ENCODE data around the gene TSHZ1. TPM values are rescaled to one million over a fixed set of nuclear protein-coding genes. Genes with fewer than 3 reads are reported as not detected.
A peak's percentile ranks its signal among the peaks of the same experiment; 100 is the strongest.

Gene TSHZ1
- total RNA-seq, 2 donors from 2014 or later: 1.1 to 1.7 TPM

GRCh38 chr18:75173125-75173432 is 37.5 kb upstream of the TSHZ1 start:
- no peak overlapping the region for H3K9ac ChIP-seq (ENCODE audit: extremely low read depth, low read length, poor library complexity, severe bottlenecking)
- H3K9me3 Mint-ChIP-seq: no peaks in the 10 kb centered on the region
- H3K4me3 ChIP-seq (ENCODE audit: low read length): no peak overlapping the region
- no peaks in the 10 kb centered on the region for H3K4me1 ChIP-seq (ENCODE audit: control insufficient read depth, insufficient read depth, low read length)
- 50 to 73% methylated on average over 2 to 5 of the region's 5 CpGs for WGBS, 2 experiments (ENCODE audit: insufficient coverage in 1 of 2, insufficient read length in 1 of 2)
- H3K9me3 ChIP-seq (ENCODE audit: control insufficient read depth, low read length): no peaks in the 10 kb centered on the region
- H3K4me3 Mint-ChIP-seq: no peak overlapping the region
- peak; percentile 45 for DNase-seq
- no peaks in the 10 kb centered on the region for H3K36me3 ChIP-seq (ENCODE audit: control insufficient read depth, insufficient read depth, low read length)
- H3K27me3 Mint-ChIP-seq (ENCODE audit: insufficient read depth): peaks cover 4% of the 10 kb centered on the region
- no peaks in the 10 kb centered on the region for H3K27me3 ChIP-seq (ENCODE audit: control insufficient read depth, insufficient read depth, low read length, poor library complexity, severe bottlenecking)
- peak; percentile 42 for TF ChIP-seq CTCF (conservative IDR thresholded peaks at IDR 0.05)
- H3K4me1 Mint-ChIP-seq: peaks cover 9% of the 10 kb centered on the region
- H3K27ac Mint-ChIP-seq: no peak overlapping the region
- H3K36me3 Mint-ChIP-seq (ENCODE audit: low read depth): no peaks in the 10 kb centered on the region
- H3K27ac ChIP-seq (ENCODE audit: low read depth, low read length): no peak overlapping the region

GRCh38 chr18:75173738-75174137 is 36.9 kb upstream of the TSHZ1 start:
- Mint-ChIP-seq H3K9me3 (no peaks in the 10 kb centered on the region), H3K4me1 (peaks cover 9% of the 10 kb centered on the region), H3K4me3 (no peak overlapping the region), H3K27me3 (ENCODE audit: insufficient read depth) (peaks cover 4% of the 10 kb centered on the region), H3K27ac (no peak overlapping the region), H3K36me3 (ENCODE audit: low read depth) (no peaks in the 10 kb centered on the region)
- Histone ChIP-seq H3K4me3 (ENCODE audit: low read length) (no peak overlapping the region), H3K4me1 (ENCODE audit: control insufficient read depth, insufficient read depth, low read length) (no peaks in the 10 kb centered on the region), H3K27me3 (ENCODE audit: control insufficient read depth, insufficient read depth, low read length, poor library complexity, severe bottlenecking) (no peaks in the 10 kb centered on the region), H3K9ac (ENCODE audit: extremely low read depth, low read length, poor library complexity, severe bottlenecking) (no peak overlapping the region), H3K9me3 (ENCODE audit: control insufficient read depth, low read length) (no peaks in the 10 kb centered on the region), H3K27ac (ENCODE audit: low read depth, low read length) (no peak overlapping the region), H3K36me3 (ENCODE audit: control insufficient read depth, insufficient read depth, low read length) (no peaks in the 10 kb centered on the region)
- peak; percentile 32 for DNase-seq
- TF ChIP-seq CTCF (conservative IDR thresholded peaks at IDR 0.05): no peak
- 93 to 100% methylated on average over 3 to 4 of the region's 4 CpGs for WGBS, 2 experiments (ENCODE audit: insufficient coverage in 1 of 2, insufficient read length in 1 of 2)

DNA sequence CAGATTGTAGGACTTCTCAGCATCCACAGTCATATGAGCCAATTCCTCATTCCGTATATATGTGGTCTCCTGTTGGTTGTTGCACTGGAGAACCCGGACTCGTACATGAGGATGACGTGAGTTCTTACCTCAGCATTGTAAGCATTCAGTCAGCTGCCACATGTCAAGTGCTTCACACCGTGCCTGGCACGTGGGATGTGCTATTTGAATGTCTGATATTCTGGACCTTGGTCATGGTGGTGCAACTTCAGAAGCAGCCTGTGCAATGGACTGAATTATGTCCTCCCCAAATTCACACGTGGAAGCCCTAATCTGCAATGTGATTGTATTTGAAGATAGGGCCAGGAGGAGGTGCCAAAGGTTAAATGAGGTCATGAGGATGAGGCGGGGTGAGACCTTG is 33.7 kb upstream of the TSHZ1 start:
- DNase-seq: peak; percentile 22
- 89 to 94% methylated on average over 7 to 8 of the region's 8 CpGs for WGBS, 2 experiments (ENCODE audit: insufficient coverage in 1 of 2, insufficient read length in 1 of 2)
- H3K36me3 Mint-ChIP-seq (ENCODE audit: low read depth): no peaks in the 10 kb centered on the region
- Histone ChIP-seq H3K9ac (ENCODE audit: extremely low read depth, low read length, poor library complexity, severe bottlenecking) (no peak overlapping the region), H3K4me1 (ENCODE audit: control insufficient read depth, insufficient read depth, low read length) (no peaks in the 10 kb centered on the region), H3K36me3 (ENCODE audit: control insufficient read depth, insufficient read depth, low read length) (no peaks in the 10 kb centered on the region), H3K27ac (ENCODE audit: low read depth, low read length) (no peak overlapping the region), H3K27me3 (ENCODE audit: control insufficient read depth, insufficient read depth, low read length, poor library complexity, severe bottlenecking) (no peaks in the 10 kb centered on the region), H3K4me3 (ENCODE audit: low read length) (no peak overlapping the region), H3K9me3 (ENCODE audit: control insufficient read depth, low read length) (no peaks in the 10 kb centered on the region)
- H3K4me1 Mint-ChIP-seq: peaks cover 9% of the 10 kb centered on the region
- no peak overlapping the region for H3K4me3 Mint-ChIP-seq
- H3K27me3 Mint-ChIP-seq (ENCODE audit: insufficient read depth): peaks cover 4% of the 10 kb centered on the region
- no peak overlapping the region for H3K27ac Mint-ChIP-seq
- H3K9me3 Mint-ChIP-seq: no peaks in the 10 kb centered on the region
- no peak for TF ChIP-seq CTCF (conservative IDR thresholded peaks at IDR 0.05)
